HEK293 (cell line): Measurements from ENCODE around the gene CNTNAP5.

Experiments
- CTCF ChIA-PET: fragments of 350-600 bp; formaldehyde crosslinking; extraction: SDS; loops from one replicate; lab custom pipeline; 2021; ENCODE audit warnings: antibody characterized with exemption; lab: Yijun Ruan, JAX
- POLR2A ChIA-PET: fragments of 300-600 bp; formaldehyde crosslinking; extraction: SDS; loops from one replicate; lab custom pipeline; 2020; ENCODE audit warnings: antibody characterized with exemption, inconsistent platforms; lab: Yijun Ruan, JAX
- H3K27ac ChIP-seq: fragments of 200-500 bp; sonication (Bioruptor generic); 2 replicates; pipeline ENCODE4 v1.5.1; 2014; ENCODE audit warnings: low read depth, low read length, control low read depth, inconsistent platforms; ENCODE audit errors: extremely low read depth
- H3K36me3 ChIP-seq, 2 experiments: fragments of 200-500 bp in 1 of 2; sonication (Bioruptor generic) in 1 of 2; 1 replicate in 1 of 2; 2 replicates in 1 of 2; pipeline ENCODE4 v1.5.1; 2014 to 2017; ENCODE audit warnings: inconsistent platforms in 2 of 2, low read length in 2 of 2; ENCODE audit not compliant: control insufficient read depth in 2 of 2, insufficient read depth in 1 of 2
- H3K4me1 ChIP-seq: fragments of 200-500 bp; sonication (Bioruptor generic); 2 replicates; pipeline ENCODE4 v1.5.1; 2014; ENCODE audit warnings: mild to moderate bottlenecking, low read length, inconsistent platforms; ENCODE audit not compliant: control insufficient read depth, insufficient read depth
- H3K4me3 ChIP-seq: 2 replicates; pipeline ENCODE4 v1.5.1; 2011; ENCODE audit warnings: low read depth, mild to moderate bottlenecking, control low read depth, low read length, moderate library complexity
- H3K9me3 ChIP-seq: fragments of 200-500 bp; sonication (Bioruptor generic); 2 replicates; pipeline ENCODE4 v1.5.1; 2014; ENCODE audit warnings: low read depth, low read length, inconsistent platforms; ENCODE audit not compliant: control insufficient read depth, insufficient read depth
- EGR2 ChIP-seq: fragments of 450-650 bp; formaldehyde crosslinking; IDR thresholded peaks from 2 replicates; pipeline ENCODE4 v1.5.1; 2016; ENCODE audit warnings: low read depth, missing biosample characterization, missing genetic modification characterization
- ELK4 ChIP-seq: IDR thresholded peaks from 2 replicates; pipeline ENCODE4 v1.6.1; 2011; ENCODE audit warnings: mild to moderate bottlenecking, low read depth, low read length, borderline replicate concordance
- GLI4 ChIP-seq: fragments of 450-650 bp; formaldehyde crosslinking; IDR thresholded peaks from 2 replicates; pipeline ENCODE4 v1.5.1; 2016; ENCODE audit warnings: missing biosample characterization, missing genetic modification characterization
- GLIS2 ChIP-seq: fragments of 450-650 bp; formaldehyde crosslinking; IDR thresholded peaks from 2 replicates; pipeline ENCODE4 v1.5.1; 2016; ENCODE audit warnings: missing biosample characterization, missing genetic modification characterization
- IKZF3 ChIP-seq: fragments of 450-650 bp; IDR thresholded peaks from 2 replicates; pipeline ENCODE4 v1.5.0; 2018; ENCODE audit warnings: missing biosample characterization, mild to moderate bottlenecking, missing genetic modification characterization, moderate library complexity
- KLF16 ChIP-seq: fragments of 450-650 bp; formaldehyde crosslinking; IDR thresholded peaks from 2 replicates; pipeline ENCODE4 v1.5.1; 2017; ENCODE audit warnings: missing biosample characterization, missing genetic modification characterization
- KLF8 ChIP-seq: fragments of 450-650 bp; formaldehyde crosslinking; IDR thresholded peaks from 2 replicates; pipeline ENCODE4 v1.5.1; 2016; ENCODE audit warnings: missing biosample characterization, missing genetic modification characterization
- SALL2 ChIP-seq: fragments of 450-650 bp; formaldehyde crosslinking; IDR thresholded peaks from 2 replicates; pipeline ENCODE4 v1.5.0; 2017; ENCODE audit warnings: missing biosample characterization, mild to moderate bottlenecking, missing genetic modification characterization, borderline replicate concordance
- YY2 ChIP-seq: fragments of 450-650 bp; formaldehyde crosslinking; IDR thresholded peaks from 2 replicates; pipeline ENCODE4 v1.5.1; 2016; ENCODE audit warnings: missing biosample characterization, missing genetic modification characterization
- ZBTB26 ChIP-seq: fragments of 450-650 bp; formaldehyde crosslinking; optimal IDR thresholded peaks from 2 replicates; pipeline ENCODE3; 2016; ENCODE audit warnings: missing biosample characterization, mild to moderate bottlenecking, missing genetic modification characterization
- ZFP37 ChIP-seq: fragments of 450-650 bp; formaldehyde crosslinking; IDR thresholded peaks from 2 replicates; pipeline ENCODE4 v1.5.1; 2016; ENCODE audit warnings: missing biosample characterization, missing genetic modification characterization
- ZFP41 ChIP-seq: fragments of 450-650 bp; formaldehyde crosslinking; IDR thresholded peaks from 2 replicates; pipeline ENCODE4 v1.5.1; 2016; ENCODE audit warnings: missing biosample characterization, missing genetic modification characterization, borderline replicate concordance
- ZNF132 ChIP-seq: fragments of 450-650 bp; formaldehyde crosslinking; IDR thresholded peaks from 2 replicates; pipeline ENCODE4 v1.5.1; 2017; ENCODE audit warnings: missing biosample characterization, missing genetic modification characterization, borderline replicate concordance
- ZNF169 ChIP-seq: fragments of 450-650 bp; formaldehyde crosslinking; IDR thresholded peaks from 2 replicates; pipeline ENCODE4 v1.5.1; 2016; ENCODE audit warnings: missing biosample characterization, missing genetic modification characterization
- ZNF184 ChIP-seq: fragments of 450-650 bp; IDR thresholded peaks from 2 replicates; pipeline ENCODE4 v1.5.1; 2018; ENCODE audit warnings: missing biosample characterization, mild to moderate bottlenecking, missing genetic modification characterization
- ZNF211 ChIP-seq: fragments of 450-650 bp; formaldehyde crosslinking; IDR thresholded peaks from 2 replicates; pipeline ENCODE4 v1.5.1; 2016; ENCODE audit warnings: low read depth, missing biosample characterization, missing genetic modification characterization
- ZNF362 ChIP-seq: fragments of 450-650 bp; formaldehyde crosslinking; IDR thresholded peaks from 2 replicates; pipeline ENCODE4 v1.5.1; 2016; ENCODE audit warnings: missing biosample characterization, missing genetic modification characterization
- ZNF426 ChIP-seq: fragments of 450-650 bp; formaldehyde crosslinking; IDR thresholded peaks from 2 replicates; pipeline ENCODE4 v1.5.1; 2017; ENCODE audit warnings: missing biosample characterization, missing genetic modification characterization, mild to moderate bottlenecking, inconsistent platforms, moderate library complexity
- ZNF600 ChIP-seq: fragments of 450-650 bp; formaldehyde crosslinking; IDR thresholded peaks from 2 replicates; pipeline ENCODE4 v1.5.1; 2016; ENCODE audit warnings: missing biosample characterization, missing genetic modification characterization
- ZNF621 ChIP-seq: fragments of 450-650 bp; formaldehyde crosslinking; IDR thresholded peaks from 2 replicates; pipeline ENCODE4 v1.5.1; 2017; ENCODE audit warnings: missing biosample characterization, missing genetic modification characterization
- ZNF629 ChIP-seq: fragments of 450-650 bp; formaldehyde crosslinking; IDR thresholded peaks from 2 replicates; pipeline ENCODE4 v1.5.1; 2017; ENCODE audit warnings: missing biosample characterization, missing genetic modification characterization
- ZNF654 ChIP-seq: fragments of 450-650 bp; formaldehyde crosslinking; IDR thresholded peaks from 2 replicates; pipeline ENCODE4 v1.5.1; 2016; ENCODE audit warnings: low read depth, missing biosample characterization, missing genetic modification characterization
- ZNF707 ChIP-seq: fragments of 450-650 bp; formaldehyde crosslinking; IDR thresholded peaks from 2 replicates; pipeline ENCODE4 v1.5.1; 2016; ENCODE audit warnings: missing biosample characterization, missing genetic modification characterization
- ZSCAN30 ChIP-seq: fragments of 450-650 bp; IDR thresholded peaks from 2 replicates; pipeline ENCODE4 v1.5.1; 2018; ENCODE audit warnings: missing biosample characterization, mild to moderate bottlenecking, missing genetic modification characterization, moderate library complexity

Gene CNTNAP5

GRCh38 chr2:124039032-124039431 lies 13.9 kb downstream of the CNTNAP5 start:
- no peak overlapping the region for H3K4me3 ChIP-seq
- ChIA-PET CTCF (no interaction called here), POLR2A (no interaction called here)
- no peak for TF ChIP-seq ZNF654 (tag by site-specific recombination)
- TF ChIP-seq EGR2 = no peak
- no peak for TF ChIP-seq GLI4 (tag by site-specific recombination)
- TF ChIP-seq ZNF600 (tag by site-specific recombination) = no peak
- TF ChIP-seq ZBTB26 = no peak
- TF ChIP-seq KLF8 (tag by site-specific recombination) = no peak
- TF ChIP-seq ELK4 = no peak
- no peak for TF ChIP-seq ZSCAN30 (tag by site-specific recombination)
- TF ChIP-seq ZNF629 (tag by site-specific recombination) = no peak
- TF ChIP-seq KLF16 (tag by site-specific recombination) = no peak
- no peaks in the 10 kb centered on the region for H3K36me3 ChIP-seq
- H3K9me3 ChIP-seq = no peaks in the 10 kb centered on the region
- H3K4me1 ChIP-seq = no peaks in the 10 kb centered on the region
- no peak overlapping the region for H3K27ac ChIP-seq

- ChIA-PET CTCF (no interaction called here), POLR2A (no interaction called here)
- H3K9me3 ChIP-seq = no peaks in the 10 kb centered on the region
- no peak for TF ChIP-seq ZNF426 (tag by site-specific recombination)
- no peak for TF ChIP-seq YY2 (tag by site-specific recombination)
- no peak for TF ChIP-seq ZNF169
- TF ChIP-seq IKZF3 (tag by site-specific recombination) = no peak
- no peak for TF ChIP-seq GLIS2 (tag by site-specific recombination)
- TF ChIP-seq ZFP41 (tag by site-specific recombination) = no peak
- TF ChIP-seq ZNF707 (tag by site-specific recombination) = no peak
- no peak for TF ChIP-seq ZNF132 (tag by site-specific recombination)
- no peak for TF ChIP-seq ZNF184 (tag by site-specific recombination)
- TF ChIP-seq ZNF362 (tag by site-specific recombination) = no peak
- TF ChIP-seq ZNF211 (tag by site-specific recombination) = no peak
- no peak for TF ChIP-seq SALL2 (tag by site-specific recombination)
- TF ChIP-seq ZNF621 (tag by site-specific recombination) = no peak
- TF ChIP-seq ZFP37 = no peak
- H3K27ac ChIP-seq = no peak overlapping the region
- H3K4me1 ChIP-seq = no peaks in the 10 kb centered on the region
- no peak overlapping the region for H3K4me3 ChIP-seq
- H3K36me3 ChIP-seq = no peaks in the 10 kb centered on the region
Observed at GRCh38 chr2:124039762-124040291, 14.7 kb downstream of the CNTNAP5 start.
